T1000 (cell line): ENCODE results near the gene PILRA.

Experiments used
- DNase-seq: peaks from one replicate; lab custom pipeline; 2025; ENCODE audit warnings: mixed read lengths; lab: John Stamatoyannopoulos, UW

The PILRA gene

DNA sequence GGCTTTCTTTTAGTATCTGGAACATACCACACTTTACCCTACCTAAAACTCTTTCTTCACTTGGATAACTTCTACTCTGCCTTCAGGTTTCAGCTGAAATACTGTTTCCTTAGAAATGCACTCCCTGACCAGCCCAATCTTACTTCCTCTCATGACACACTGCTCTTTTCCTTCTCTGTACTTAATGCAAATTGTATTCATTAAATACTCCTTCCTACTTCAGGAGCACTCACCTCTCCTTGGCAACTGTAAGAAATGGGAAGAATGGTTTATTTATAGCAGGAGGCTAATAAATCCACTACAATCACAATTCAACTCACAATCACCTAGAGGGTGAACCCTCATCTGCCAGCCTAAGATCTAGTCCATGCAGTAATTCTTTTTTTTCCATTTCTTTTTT is 40.1 kb downstream of the PILRA start:
- no peak for DNase-seq

DNA sequence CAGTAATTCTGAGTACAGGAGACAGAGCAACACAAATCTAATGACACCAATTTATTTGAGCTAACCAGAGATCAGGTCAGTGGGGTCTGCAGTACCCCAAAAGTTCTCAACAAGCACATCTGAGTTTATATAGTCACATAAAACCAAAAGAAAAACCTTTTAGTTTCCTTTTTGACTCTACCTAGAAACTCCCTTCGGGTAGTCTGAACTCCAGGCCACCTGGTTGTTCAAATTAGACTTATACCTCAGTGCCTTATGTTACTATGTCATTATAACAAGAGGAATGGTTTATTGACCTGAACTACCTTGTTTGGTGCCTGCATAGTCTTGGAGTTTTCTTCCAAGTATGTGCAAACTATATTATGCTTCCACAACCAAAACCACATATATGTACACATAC is 40.6 kb downstream of the PILRA start:
- DNase-seq, result no peak

GRCh38 chr7:100415448-100415847 is 42.2 kb downstream of the PILRA start:
- DNase-seq, result no peak

DNA sequence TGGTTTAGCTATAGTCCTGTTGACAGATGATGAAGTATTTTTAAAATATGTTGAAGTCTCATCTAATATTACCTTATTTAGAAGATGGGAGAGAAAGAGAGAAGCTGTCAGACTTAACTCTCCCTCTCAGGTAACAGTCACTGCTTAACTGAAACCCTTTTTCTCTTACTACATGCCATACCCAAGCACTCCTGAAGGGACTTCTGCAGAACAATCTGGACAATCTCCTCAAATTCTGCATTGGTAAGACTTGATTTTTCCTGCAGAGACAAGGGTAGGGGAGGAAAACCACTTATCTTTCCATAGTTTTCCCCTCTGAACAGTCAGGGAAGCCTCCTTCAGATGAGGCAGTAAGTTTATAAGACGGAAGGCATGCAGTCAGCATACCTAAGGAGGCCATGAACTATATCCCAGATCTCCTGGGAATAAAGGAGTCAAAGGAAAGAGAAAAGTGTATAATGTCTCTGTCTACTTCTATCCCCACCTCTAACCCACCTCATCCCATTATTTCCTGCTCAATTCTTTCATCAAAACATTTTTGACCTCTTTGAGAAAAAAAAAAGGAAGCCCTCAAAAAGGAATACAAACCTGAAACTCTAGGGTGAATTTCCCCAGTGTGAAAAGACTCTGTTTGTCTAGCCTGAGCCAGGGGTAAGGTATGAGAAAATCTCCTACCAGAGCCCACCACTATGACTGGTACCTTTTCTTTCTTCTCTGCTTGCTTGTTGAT is 45.8 kb downstream of the PILRA start:
- no peak for DNase-seq

- DNase-seq, result no peak
Observed at GRCh38 chr7:100419660-100420226, 46.5 kb downstream of the PILRA start.

GRCh38 chr7:100423315-100423714 is 50.0 kb downstream of the PILRA start:
- no peak for DNase-seq

GRCh38 chr7:100425347-100425746 is 52.1 kb downstream of the PILRA start:
- DNase-seq, result no peak

- no peak for DNase-seq
Observed at GRCh38 chr7:100426516-100426915, 53.2 kb downstream of the PILRA start.

GRCh38 chr7:100427762-100428198 is 54.5 kb downstream of the PILRA start:
- DNase-seq, result no peak

- DNase-seq, result peak; percentile 85
Observed at GRCh38 chr7:100428199-100428966, 55.1 kb downstream of the PILRA start, which contains the start of gene ZCWPW1. ZCWPW1 (minus strand) TSS chr7:100428703; CDS start chr7:100420649, 8,054 bp downstream.

GRCh38 chr7:100428967-100429636 is 55.8 kb downstream of the PILRA start:
- DNase-seq, result peak; percentile 95

- DNase-seq, result peak; percentile 79
Observed at GRCh38 chr7:100429637-100430492, 56.6 kb downstream of the PILRA start, which contains the start of gene MEPCE. MEPCE (plus strand) TSS chr7:100429831; CDS start chr7:100430019, 188 bp downstream.

GRCh38 chr7:100430493-100431285 is 57.4 kb downstream of the PILRA start:
- DNase-seq, result no peak

DNA sequence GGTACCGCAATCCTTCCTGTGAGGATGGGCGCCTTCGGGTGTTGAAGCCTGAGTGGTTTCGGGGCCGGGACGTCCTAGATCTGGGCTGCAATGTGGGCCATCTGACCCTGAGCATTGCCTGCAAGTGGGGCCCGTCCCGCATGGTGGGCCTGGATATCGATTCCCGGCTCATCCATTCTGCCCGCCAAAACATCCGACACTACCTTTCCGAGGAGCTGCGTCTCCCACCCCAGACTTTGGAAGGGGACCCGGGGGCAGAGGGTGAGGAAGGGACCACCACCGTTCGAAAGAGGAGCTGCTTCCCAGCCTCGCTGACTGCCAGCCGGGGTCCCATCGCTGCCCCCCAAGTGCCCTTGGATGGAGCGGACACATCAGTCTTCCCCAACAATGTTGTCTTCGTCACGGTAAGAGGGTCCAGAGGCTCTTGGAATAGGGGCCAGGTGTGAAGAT is 58.0 kb downstream of the PILRA start:
- no peak for DNase-seq

DNA sequence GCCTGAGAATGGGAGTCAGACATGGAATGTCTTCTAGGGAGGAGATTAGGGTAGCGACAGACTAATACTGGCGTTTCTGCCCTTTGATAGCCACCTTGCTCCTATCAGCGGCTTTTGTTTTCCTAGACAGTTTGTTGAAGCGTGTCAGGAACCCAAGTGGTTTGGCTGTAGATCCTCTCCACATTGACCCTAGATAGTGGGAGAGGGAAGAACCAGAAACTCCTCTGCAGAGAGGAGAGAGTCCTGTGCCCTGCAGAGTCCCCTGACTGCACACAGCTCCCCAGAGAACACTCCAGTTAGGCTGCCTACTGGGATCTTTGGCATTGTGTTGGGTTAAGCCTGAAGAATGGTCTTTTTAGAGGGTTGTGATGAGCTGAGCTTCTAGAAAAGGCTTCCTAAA is 58.8 kb downstream of the PILRA start:
- DNase-seq, result no peak

DNA sequence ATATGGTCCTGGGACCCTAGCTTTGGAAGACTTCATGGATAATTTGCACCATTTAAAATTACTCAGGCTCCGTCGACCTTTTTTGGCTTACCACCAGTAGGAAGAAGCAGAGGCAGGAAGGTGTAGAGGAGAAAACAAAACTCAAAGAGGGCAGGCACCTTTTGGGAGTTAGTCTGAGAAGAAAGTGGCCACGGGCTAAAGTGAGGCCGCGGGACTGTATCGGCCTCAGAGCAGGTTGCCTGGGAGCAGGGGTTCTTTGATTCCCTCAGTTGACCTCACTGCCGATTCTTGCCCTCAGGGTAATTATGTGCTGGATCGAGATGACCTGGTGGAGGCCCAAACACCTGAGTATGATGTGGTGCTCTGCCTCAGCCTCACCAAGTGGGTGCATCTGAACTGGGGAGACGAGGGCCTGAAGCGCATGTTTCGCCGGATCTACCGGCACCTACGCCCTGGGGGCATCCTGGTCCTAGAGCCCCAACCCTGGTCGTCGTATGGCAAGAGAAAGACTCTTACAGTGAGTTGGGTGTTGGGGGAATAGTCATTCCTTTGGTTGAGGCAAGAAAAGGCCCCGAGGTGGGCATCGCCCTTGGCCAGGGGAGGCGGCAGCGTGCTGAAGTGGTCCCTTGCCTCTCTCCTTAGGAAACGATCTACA is 59.5 kb downstream of the PILRA start:
- no peak for DNase-seq

DNA sequence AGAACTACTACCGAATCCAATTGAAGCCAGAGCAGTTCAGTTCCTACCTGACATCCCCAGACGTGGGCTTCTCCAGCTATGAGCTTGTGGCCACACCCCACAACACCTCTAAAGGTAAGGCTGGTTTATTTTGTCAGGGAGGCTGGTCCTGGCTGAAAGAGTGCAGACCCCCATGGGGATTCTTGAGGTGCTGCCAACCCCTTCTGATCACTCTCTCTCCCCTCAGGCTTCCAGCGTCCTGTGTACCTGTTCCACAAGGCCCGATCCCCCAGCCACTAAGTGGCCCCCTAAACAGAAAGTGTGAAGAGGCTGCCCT is 59.9 kb downstream of the PILRA start:
- no peak for DNase-seq

- no peak for DNase-seq
Observed at GRCh38 chr7:100433592-100434296, 60.5 kb downstream of the PILRA start.
